ENCODE measurements around the gene PCDH17.

Gene PCDH17

GRCh38 chr13:57635541-57636085, 4.1 kb downstream of the PCDH17 start:
- DNase-seq, result no peak

DNA sequence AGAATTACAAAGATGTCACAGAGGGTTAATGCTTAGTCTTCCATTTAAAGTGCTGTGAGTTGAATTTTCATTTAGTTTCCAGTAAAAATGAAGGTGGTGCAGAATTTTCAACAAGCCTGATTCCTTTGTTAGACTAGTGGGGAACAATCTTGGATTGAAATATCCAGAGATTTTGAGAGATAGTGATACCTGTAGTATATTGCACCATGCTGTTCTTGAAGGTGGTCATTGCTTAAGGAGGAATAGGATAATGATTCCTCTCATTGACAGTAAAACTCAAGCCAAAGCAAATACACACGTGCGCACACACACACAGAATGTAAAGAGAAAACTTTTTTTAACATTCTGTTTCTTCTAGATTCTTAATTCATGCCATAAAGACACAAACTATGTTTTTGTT, 5.3 kb downstream of the PCDH17 start:
- no peak for DNase-seq

- no peak for DNase-seq
Measured at GRCh38 chr13:57637515-57637914, 6.0 kb downstream of the PCDH17 start.

- DNase-seq, result no peak
Measured at GRCh38 chr13:57638186-57638890, 6.8 kb downstream of the PCDH17 start.

GRCh38 chr13:57640607-57641006, 9.1 kb downstream of the PCDH17 start:
- DNase-seq, result no peak

DNA sequence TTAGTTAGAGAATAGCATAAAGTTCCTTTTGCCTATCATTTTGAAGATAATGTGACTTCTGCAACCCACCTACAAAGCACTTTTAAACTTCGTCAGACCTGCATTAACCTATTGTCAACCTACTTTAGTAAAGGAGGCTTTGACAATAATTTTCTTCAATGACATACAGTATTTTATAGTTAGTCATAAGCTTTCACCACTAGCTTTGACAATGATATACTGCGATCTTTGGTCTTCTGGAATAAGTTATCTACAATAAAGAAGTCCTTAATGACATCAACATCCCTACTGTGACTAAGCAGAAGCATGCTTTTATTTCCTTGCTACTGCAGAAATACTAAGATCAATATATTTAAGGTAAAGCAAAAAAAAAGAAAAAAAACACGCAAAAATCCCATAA, 9.5 kb downstream of the PCDH17 start:
- DNase-seq, result no peak

GRCh38 chr13:57644106-57644505, 12.6 kb downstream of the PCDH17 start:
- DNase-seq, result no peak

DNA sequence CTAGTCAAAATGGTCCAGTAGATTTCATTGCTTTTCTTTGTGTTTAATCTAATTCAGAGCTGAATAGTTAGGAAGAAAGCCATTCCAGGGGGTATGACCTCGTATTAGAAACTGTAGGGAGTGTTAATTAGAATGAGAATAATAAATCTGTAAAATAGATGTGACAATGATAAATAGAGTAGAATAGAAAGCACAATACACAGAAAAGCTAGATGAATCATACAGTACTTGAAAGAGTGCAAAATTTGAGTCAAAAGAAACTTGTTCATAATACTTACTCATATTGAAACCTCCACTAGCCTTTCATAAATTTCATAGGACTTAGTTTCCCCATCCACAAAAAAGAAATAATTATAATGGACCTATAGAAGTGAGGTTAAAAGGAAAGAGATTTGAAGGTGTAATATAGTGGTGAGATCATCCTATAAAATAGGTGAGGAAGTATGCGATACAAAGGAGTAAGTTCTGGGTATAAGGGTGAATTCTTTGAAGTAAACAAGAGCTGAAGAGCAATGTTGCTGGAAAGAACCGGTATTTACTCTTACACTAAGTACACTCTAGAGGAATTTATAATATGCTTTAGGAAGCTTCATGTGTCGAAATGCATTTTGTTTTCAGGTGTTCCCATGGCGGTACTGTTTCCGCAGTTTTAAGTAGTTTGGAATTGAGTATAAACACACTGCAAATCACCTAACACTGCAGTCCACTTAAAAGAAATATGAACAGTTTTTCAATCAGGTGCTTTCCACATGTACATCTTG, 21.9 kb downstream of the PCDH17 start:
- no peak for DNase-seq

DNA sequence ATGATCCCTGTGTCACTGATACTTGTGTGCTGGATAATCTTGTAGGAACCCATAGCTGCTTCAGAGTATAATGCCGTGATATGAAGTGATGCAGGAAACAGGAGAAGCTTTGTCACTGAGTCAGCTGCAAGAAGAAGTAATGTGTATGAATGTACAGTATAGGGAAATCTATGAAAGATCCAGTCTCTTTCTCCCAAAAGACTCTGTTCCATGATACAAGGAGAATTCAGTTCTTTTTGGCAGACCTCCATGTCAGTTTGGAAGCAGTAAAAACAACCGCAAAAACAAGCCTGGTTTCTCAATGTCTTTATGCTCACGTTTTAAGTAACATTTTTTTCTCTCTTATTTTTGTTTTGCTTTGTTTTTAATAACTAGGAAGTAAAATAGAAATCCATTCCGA, 33.9 kb downstream of the PCDH17 start:
- DNase-seq, result no peak

GRCh38 chr13:57666131-57666953, 34.8 kb downstream of the PCDH17 start:
- DNase-seq, result no peak

DNA sequence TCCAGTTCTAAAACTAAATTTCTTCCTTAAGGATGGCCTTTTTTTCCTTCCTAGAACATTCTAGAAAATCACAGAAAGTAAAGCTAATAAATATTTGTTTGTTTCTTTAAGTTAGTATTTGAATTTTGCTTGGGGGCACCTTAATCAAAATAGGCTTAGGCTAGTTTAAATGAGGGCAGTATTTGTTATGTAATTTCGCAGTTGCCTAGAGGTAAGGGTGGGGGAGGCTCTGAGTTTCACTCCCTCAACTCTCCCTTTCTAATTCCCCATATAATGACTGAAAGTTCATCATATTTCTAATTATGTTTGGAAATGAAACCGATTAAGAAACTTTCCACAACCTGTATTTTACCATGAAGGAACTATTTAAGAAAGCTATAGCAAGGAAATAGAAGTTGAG, 40.6 kb downstream of the PCDH17 start:
- DNase-seq, result no peak

DNA sequence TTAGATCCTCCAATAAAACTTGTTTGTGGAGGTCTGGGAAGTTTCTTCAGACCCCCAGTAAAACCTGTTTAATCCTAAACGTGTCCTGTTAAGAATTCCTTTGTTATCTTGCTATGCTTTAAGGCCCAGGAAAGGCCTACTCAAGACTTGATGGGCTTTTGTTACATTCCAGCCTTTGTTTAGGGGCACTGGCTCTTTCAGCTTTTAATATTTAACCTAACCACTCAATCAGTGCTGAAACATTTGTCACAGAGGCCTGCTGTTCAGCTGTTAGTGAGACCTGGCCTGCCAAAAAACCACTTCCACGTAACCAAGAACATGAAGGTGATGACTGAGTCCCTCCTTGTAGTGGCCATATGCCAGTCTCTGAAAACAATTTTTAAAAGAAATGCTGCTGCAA, 41.7 kb downstream of the PCDH17 start:
- DNase-seq, result no peak

GRCh38 chr13:57675526-57675925, 44.0 kb downstream of the PCDH17 start:
- DNase-seq, result no peak

GRCh38 chr13:57680609-57681008, 49.1 kb downstream of the PCDH17 start:
- no peak for DNase-seq

DNA sequence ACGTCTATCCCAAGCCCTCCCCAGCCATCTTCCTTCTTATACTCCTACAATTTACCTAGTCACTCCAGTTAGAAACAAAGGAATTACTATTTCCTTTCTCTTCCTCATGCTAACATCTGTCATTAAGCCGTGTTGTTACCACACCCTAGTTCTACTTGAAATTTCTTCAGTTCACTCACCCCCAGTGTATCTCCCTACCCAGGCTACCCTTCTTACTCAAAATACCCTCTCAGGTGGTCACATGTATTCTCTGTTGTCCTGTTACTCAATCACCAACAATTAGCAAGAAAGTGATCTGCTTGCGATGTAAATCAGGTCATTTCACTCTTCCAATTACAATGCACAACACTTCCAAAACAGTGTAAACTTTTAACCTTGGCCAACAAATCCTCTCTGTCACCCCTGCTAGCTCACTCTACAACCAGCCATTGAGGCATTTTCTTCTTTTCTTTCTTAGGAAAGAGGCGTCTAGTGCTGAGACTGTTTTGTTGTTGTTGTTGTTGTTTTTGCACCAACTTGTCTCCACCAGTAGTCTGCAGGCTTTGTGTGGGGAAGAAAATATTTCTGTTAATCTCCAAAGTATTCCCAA, 50.7 kb downstream of the PCDH17 start:
- DNase-seq, result no peak

GRCh38 chr13:57698851-57699250, 67.3 kb downstream of the PCDH17 start:
- DNase-seq, result no peak

DNA sequence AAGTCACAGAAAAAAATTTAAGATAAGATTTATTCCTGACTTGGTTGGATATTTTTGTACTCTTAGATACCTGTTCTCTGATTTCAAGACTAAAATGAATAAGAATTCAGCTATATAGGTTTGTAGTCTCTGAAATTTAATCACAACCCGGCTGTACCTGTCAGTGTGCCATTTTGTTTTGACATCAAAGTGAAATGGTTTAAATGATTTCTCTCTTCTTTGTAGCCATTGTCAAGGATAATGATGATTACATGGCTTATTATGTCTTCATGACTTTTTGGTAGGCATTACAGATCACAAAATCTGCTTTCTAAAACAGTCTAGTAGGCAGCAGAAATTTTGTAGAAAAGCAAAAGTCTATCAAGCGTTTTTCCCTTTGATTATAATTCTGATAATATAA, 72.5 kb downstream of the PCDH17 start:
- DNase-seq, result no peak

GRCh38 chr13:57716295-57716694, 84.8 kb downstream of the PCDH17 start:
- DNase-seq, result no peak

- DNase-seq, result no peak
Measured at GRCh38 chr13:57724486-57725272, 93.1 kb downstream of the PCDH17 start.

- no peak for DNase-seq
Measured at GRCh38 chr13:57725480-57725879, 93.9 kb downstream of the PCDH17 start.

- no peak for DNase-seq
Measured at GRCh38 chr13:57726981-57727380, 95.4 kb downstream of the PCDH17 start.

DNA sequence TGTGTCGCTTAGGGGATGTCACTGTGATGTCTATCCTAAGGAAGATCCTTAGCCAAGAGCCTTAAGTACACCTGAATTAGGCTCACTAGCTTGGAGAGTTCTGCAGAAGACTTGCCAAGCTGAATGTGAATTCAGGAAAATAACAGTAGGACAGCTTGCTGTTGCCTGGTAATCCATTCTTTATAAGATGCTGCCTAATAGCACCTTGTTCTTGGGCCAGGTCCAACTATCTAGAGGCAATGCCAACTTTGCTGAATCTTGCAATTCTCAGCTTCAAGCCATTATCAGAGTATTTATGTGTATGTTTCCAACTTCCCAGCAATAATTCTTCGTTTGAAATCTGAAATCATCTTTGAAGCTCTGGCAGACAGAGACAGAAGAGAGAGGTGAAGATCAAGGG, 102.8 kb downstream of the PCDH17 start:
- no peak for DNase-seq
